GM23248 (cell line): ENCODE measurements around the gene FAM180A. TPM values are rescaled to one million over a fixed set of nuclear protein-coding genes. Genes with fewer than 3 reads are reported as not detected.

Experiments used
- DNase-seq: peaks from one replicate; pipeline ENCODE4 v3.0.0-alpha.2; 2015
- H2AFZ ChIP-seq: fragments of 200-600 bp; sonication (generic); 2 replicates; pipeline ENCODE4 v1.6.1; 2016; ENCODE audit warnings: antibody characterized with exemption
- H3F3A ChIP-seq: fragments of 200-600 bp; sonication (generic); 2 replicates; pipeline ENCODE4 v1.6.1; 2016; ENCODE audit warnings: mild to moderate bottlenecking, antibody characterized with exemption, mixed run types; ENCODE audit not compliant: insufficient read depth
- H3K27ac ChIP-seq: fragments of 200-600 bp; sonication (generic); 2 replicates; pipeline ENCODE4 v1.5.1; 2016; ENCODE audit warnings: mild to moderate bottlenecking
- H3K27me3 ChIP-seq: fragments of 200-600 bp; sonication (generic); replicated peaks from 2 replicates; pipeline ENCODE4 v1.6.1; 2016; ENCODE audit warnings: mild to moderate bottlenecking; ENCODE audit not compliant: insufficient read depth
- H3K36me3 ChIP-seq: fragments of 200-600 bp; sonication (generic); 2 replicates; pipeline ENCODE4 v1.6.1; 2016; ENCODE audit warnings: low read depth, mild to moderate bottlenecking
- H3K4me1 ChIP-seq: fragments of 200-600 bp; sonication (generic); 2 replicates; pipeline ENCODE4 v1.6.1; 2016; ENCODE audit warnings: mild to moderate bottlenecking; ENCODE audit not compliant: insufficient read depth
- H3K4me2 ChIP-seq: fragments of 200-600 bp; sonication (generic); one replicate; pipeline ENCODE4 v1.6.1; 2016; ENCODE audit warnings: mild to moderate bottlenecking; ENCODE audit not compliant: unreplicated experiment
- H3K4me3 ChIP-seq: fragments of 200-600 bp; sonication (generic); 2 replicates; pipeline ENCODE4 v1.5.1; 2016; ENCODE audit warnings: mild to moderate bottlenecking
- H3K79me2 ChIP-seq: fragments of 200-600 bp; sonication (generic); 2 replicates; pipeline ENCODE4 v1.6.1; 2016; ENCODE audit warnings: mild to moderate bottlenecking; ENCODE audit not compliant: insufficient read depth
- H3K9ac ChIP-seq: fragments of 200-600 bp; sonication (generic); 2 replicates; pipeline ENCODE4 v1.6.1; 2016; ENCODE audit warnings: mild to moderate bottlenecking
- H3K9me2 ChIP-seq: fragments of 200-600 bp; sonication (generic); 2 replicates; pipeline ENCODE4 v1.6.1; 2016; ENCODE audit warnings: mixed run types, mild to moderate bottlenecking, moderate library complexity; ENCODE audit not compliant: insufficient read depth
- H3K9me3 ChIP-seq: fragments of 200-600 bp; sonication (generic); one replicate; pipeline ENCODE4 v1.6.1; 2017; ENCODE audit warnings: low read depth
- H4K20me1 ChIP-seq: fragments of 200-600 bp; sonication (generic); 2 replicates; pipeline ENCODE4 v1.6.0; 2016; ENCODE audit not compliant: insufficient read depth
- EZH2 ChIP-seq: fragments of 200-600 bp; sonication (generic); IDR thresholded peaks from 2 replicates; pipeline ENCODE4 v1.6.1; 2018; ENCODE audit warnings: antibody characterized with exemption, mild to moderate bottlenecking; ENCODE audit not compliant: insufficient read depth, poor library complexity, severe bottlenecking
- EZH2phosphoT487 ChIP-seq: fragments of 200-600 bp; sonication (generic); IDR thresholded peaks from 2 replicates; pipeline ENCODE4 v1.6.1; 2018; ENCODE audit warnings: antibody characterized with exemption, moderate library complexity, mild to moderate bottlenecking, low read depth; ENCODE audit not compliant: insufficient read depth
- WGBS, 2 experiments: methylation state at CpG; one replicate each; pipeline ENCODE4 v1.1.6; 2015 to 2017; ENCODE audit warnings: low lambda C conversion rate in 2 of 2, low coverage in 1 of 2; ENCODE audit errors: missing lambda C conversion rate in 2 of 2; 5-methylcytosine and 5-hydroxymethylcytosine counted together
- in situ Hi-C: fragments of 300-500 bp; cut with MboI; formaldehyde crosslinking; loops from 2 replicates; pipeline ENCODE4 v1.15.0; 2020
- polyA plus RNA-seq: library from polyadenylated mRNA; unstranded; fragments of >200 nt; fragmentation: Nextera tagmentation; extraction: Ambion mirVana; gene quantifications from 2 replicates; pipeline ENCODE4 v1.2.1, GENCODE V29; 2016
- total RNA-seq: library from RNA; depleted of rRNA; stranded (reverse); fragments of >200 nt; shearing (Covaris generic); gene quantifications from 2 replicates; pipeline ENCODE4 v1.2.3, GENCODE V29; 2014

Gene FAM180A
- total and polyA plus RNA-seq, 2 experiments from 2014 or later, result 50.3 to 60.1 TPM

- H3K9me3 ChIP-seq, result no peaks in the 10 kb centered on the region
- no peaks in the 10 kb centered on the region for H4K20me1 ChIP-seq
- no peak for TF ChIP-seq EZH2
- no peak for TF ChIP-seq EZH2phosphoT487
- no peak overlapping the region for H3K9ac ChIP-seq
- H3K4me2 ChIP-seq, result no peak overlapping the region
- in situ Hi-C loops, result no loop called here
- H3K36me3 ChIP-seq, result no peaks in the 10 kb centered on the region
- no peak for DNase-seq
- H3F3A ChIP-seq, result 0 out of 2 replicates have a peak, but pooled peaks cover 4% of the 10 kb centered on the region
- no peaks in the 10 kb centered on the region for H3K4me1 ChIP-seq
- WGBS, 2 experiments, result 92 to 94% methylated on average over 5 of the region's 5 CpGs
- H3K27ac ChIP-seq, result no peak overlapping the region
- no peaks in the 10 kb centered on the region for H3K9me2 ChIP-seq
- no peaks in the 10 kb centered on the region for H3K79me2 ChIP-seq
- no peak overlapping the region for H2AFZ ChIP-seq
- H3K4me3 ChIP-seq, result no peak overlapping the region
- no peaks in the 10 kb centered on the region for H3K27me3 ChIP-seq
Measured at GRCh38 chr7:135707570-135707966, 41.0 kb downstream of the FAM180A start.

- in situ Hi-C loops, result no loop called here
Measured at GRCh38 chr7:135706858-135707569, 41.6 kb downstream of the FAM180A start.

GRCh38 chr7:135706038-135706742 is 42.4 kb downstream of the FAM180A start:
- H3K27ac ChIP-seq, result no peak overlapping the region
- no peak overlapping the region for H2AFZ ChIP-seq

More at GRCh38 chr7:135706858-135707569, 41.6 kb downstream of the FAM180A start:
- Histone ChIP-seq H3K27me3 (no peaks in the 10 kb centered on the region), H3K9me2 (no peaks in the 10 kb centered on the region), H3K9me3 (no peaks in the 10 kb centered on the region), H3K4me1 (no peaks in the 10 kb centered on the region), H3K9ac (no peak overlapping the region), H3K36me3 (no peaks in the 10 kb centered on the region), H2AFZ (no peak overlapping the region), H3F3A (0 out of 2 replicates have a peak, but pooled peaks cover 4% of the 10 kb centered on the region), H3K4me3 (no peak overlapping the region), H4K20me1 (no peaks in the 10 kb centered on the region), H3K27ac (no peak overlapping the region), H3K4me2 (no peak overlapping the region), H3K79me2 (no peaks in the 10 kb centered on the region)
- whole genome bisulfite sequencing, 2 experiments, result 84% methylated on average over 7 of the region's 7 CpGs
- no peak for DNase-seq
- no peak for TF ChIP-seq EZH2phosphoT487
- TF ChIP-seq EZH2, result no peak

GRCh38 chr7:135704698-135705097 is 43.9 kb downstream of the FAM180A start:
- Histone ChIP-seq H3K79me2 (no peaks in the 10 kb centered on the region), H3K36me3 (no peaks in the 10 kb centered on the region), H3K9me3 (no peaks in the 10 kb centered on the region), H3K9me2 (no peaks in the 10 kb centered on the region), H3K27me3 (no peaks in the 10 kb centered on the region), H3K4me3 (no peak overlapping the region), H3K4me1 (no peaks in the 10 kb centered on the region), H3K4me2 (no peak overlapping the region), H2AFZ (no peak overlapping the region), H4K20me1 (no peaks in the 10 kb centered on the region), H3K9ac (no peak overlapping the region), H3K27ac (no peak overlapping the region), H3F3A (no peaks in the 10 kb centered on the region)
- in situ Hi-C loops, result no loop called here
- no peak for DNase-seq
- 77 to 79% methylated on average over 5 of the region's 5 CpGs for WGBS, 2 experiments
- TF ChIP-seq EZH2phosphoT487 (no peak), EZH2 (no peak)

More at GRCh38 chr7:135706038-135706742, 42.4 kb downstream of the FAM180A start:
- Histone ChIP-seq H3K9ac (no peak overlapping the region), H3K27me3 (no peaks in the 10 kb centered on the region), H3F3A (0 out of 2 replicates have a peak, but pooled peaks cover 2% of the 10 kb centered on the region), H3K4me2 (no peak overlapping the region), H3K9me3 (no peaks in the 10 kb centered on the region), H3K36me3 (no peaks in the 10 kb centered on the region), H4K20me1 (no peaks in the 10 kb centered on the region), H3K4me3 (no peak overlapping the region), H3K9me2 (no peaks in the 10 kb centered on the region), H3K4me1 (no peaks in the 10 kb centered on the region), H3K79me2 (no peaks in the 10 kb centered on the region)
- in situ Hi-C loops, result no loop called here
- WGBS, 2 experiments, result 87 to 88% methylated on average over 20 of the region's 20 CpGs
- TF ChIP-seq EZH2phosphoT487, result no peak
- TF ChIP-seq EZH2, result no peak
- DNase-seq, result no peak
